ENCODE results near the gene GNA14. TPM values are rescaled to one million over a fixed set of nuclear protein-coding genes. Genes with fewer than 3 reads are reported as not detected.

The GNA14 gene
- total RNA-seq, 1 experiment from 2014 or later: 1.3 TPM

GRCh38 chr9:77512876-77513275, 135.2 kb downstream of the GNA14 start:
- no peak for DNase-seq
- Histone ChIP-seq H3K36me3 (ENCODE audit: low read depth) (no peaks in the 10 kb centered on the region), H3K27me3 (ENCODE audit: insufficient read depth, low read depth) (no peaks in the 10 kb centered on the region), H3K9me3 (ENCODE audit: insufficient read depth, low read depth) (no peaks in the 10 kb centered on the region), H3K27ac (no peak overlapping the region), H3K4me2 (no peak overlapping the region), H4K20me1 (ENCODE audit: insufficient read depth) (no peaks in the 10 kb centered on the region), H3K9me2 (ENCODE audit: insufficient read depth) (no peaks in the 10 kb centered on the region), H2AFZ (no peak overlapping the region), H3F3A (ENCODE audit: insufficient read depth, low read depth) (no peaks in the 10 kb centered on the region), H3K79me2 (ENCODE audit: low read depth) (no peaks in the 10 kb centered on the region), H3K4me1 (replicated peaks; ENCODE audit: insufficient read depth) (no peaks in the 10 kb centered on the region; the same call in 1 of the 2 replicates), H3K4me3 (no peak overlapping the region)
- ChIA-PET POLR2A (ENCODE audit: unreplicated experiment) (no interaction called here), CTCF (no interaction called here)
- TF ChIP-seq CTCF (conservative IDR thresholded peaks at IDR 0.05): no peak
- no peak for TF ChIP-seq EZH2 (IDR thresholded peaks at IDR 0.05; ENCODE audit: low read depth)
- BruUV-seq (replicated peaks): no TSS peak
- intact Hi-C loops (cut with micrococcal nuclease; ENCODE audit: unreplicated experiment): no loop called here

DNA sequence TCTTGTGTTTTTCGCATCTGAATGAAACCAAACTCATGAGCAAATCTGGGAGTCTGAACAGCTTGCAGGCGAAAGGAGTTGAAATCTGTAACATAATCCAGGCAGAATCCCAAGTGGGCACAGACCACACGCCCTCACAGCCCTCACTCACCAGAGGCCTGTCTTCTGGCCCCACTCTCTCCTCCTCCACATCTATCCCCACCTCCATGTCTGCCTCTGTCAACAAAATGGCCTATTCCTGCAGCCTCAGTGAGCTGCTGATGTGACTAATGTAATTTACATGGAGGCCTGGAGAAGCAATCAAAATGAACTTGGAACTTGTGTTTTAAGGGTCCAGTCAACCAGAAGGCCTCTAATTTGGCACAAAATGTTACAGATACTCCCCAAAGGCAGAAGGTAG, 136.6 kb downstream of the GNA14 start:
- intact Hi-C loops (cut with micrococcal nuclease; ENCODE audit: unreplicated experiment): no loop called here
- no peaks in the 10 kb centered on the region for H3K36me3 ChIP-seq (ENCODE audit: low read depth)
- no peak overlapping the region for H2AFZ ChIP-seq
- no peaks in the 10 kb centered on the region for H3K27me3 ChIP-seq (ENCODE audit: insufficient read depth, low read depth)
- no peaks in the 10 kb centered on the region; the same call in 1 of the 2 replicates for H3K4me1 ChIP-seq (replicated peaks; ENCODE audit: insufficient read depth)
- H3K79me2 ChIP-seq (ENCODE audit: low read depth): no peaks in the 10 kb centered on the region
- H3K27ac ChIP-seq: no peak overlapping the region
- H3K9me2 ChIP-seq (ENCODE audit: insufficient read depth): no peaks in the 10 kb centered on the region
- no peak overlapping the region for H3K4me3 ChIP-seq
- TF ChIP-seq EZH2 (IDR thresholded peaks at IDR 0.05; ENCODE audit: low read depth) (no peak), CTCF (conservative IDR thresholded peaks at IDR 0.05) (no peak)
- no peaks in the 10 kb centered on the region for H3K9me3 ChIP-seq (ENCODE audit: insufficient read depth, low read depth)
- H3K4me2 ChIP-seq: no peak overlapping the region
- ChIA-PET POLR2A (ENCODE audit: unreplicated experiment) (no interaction called here), CTCF (no interaction called here)
- no peaks in the 10 kb centered on the region for H4K20me1 ChIP-seq (ENCODE audit: insufficient read depth)
- no TSS peak for BruUV-seq (replicated peaks)
- DNase-seq: no peak
- no peaks in the 10 kb centered on the region for H3F3A ChIP-seq (ENCODE audit: insufficient read depth, low read depth)

DNA sequence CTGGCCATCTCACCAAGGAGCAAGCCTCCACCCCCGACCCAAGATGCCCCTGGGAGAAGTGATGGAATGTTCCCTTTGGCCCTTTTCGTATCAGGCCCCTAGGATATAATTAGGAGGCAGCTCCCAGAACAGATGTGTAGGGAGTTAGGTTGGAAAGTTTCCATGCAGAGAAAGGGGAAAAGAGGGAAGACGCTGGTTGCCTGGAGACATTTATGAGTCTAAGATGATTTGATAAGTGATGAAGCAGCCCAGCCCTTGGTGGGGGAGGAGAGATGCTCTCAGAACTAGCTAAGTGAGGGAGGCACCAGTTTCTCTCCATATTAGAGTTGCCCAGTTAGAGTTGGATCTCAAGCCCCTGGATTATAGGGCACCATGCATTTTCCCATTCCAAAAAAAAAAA, 137.5 kb downstream of the GNA14 start:
- H3K36me3 ChIP-seq (ENCODE audit: low read depth): no peaks in the 10 kb centered on the region
- no peaks in the 10 kb centered on the region for H3K79me2 ChIP-seq (ENCODE audit: low read depth)
- no peaks in the 10 kb centered on the region; the same call in 1 of the 2 replicates for H3K4me1 ChIP-seq (replicated peaks; ENCODE audit: insufficient read depth)
- no peaks in the 10 kb centered on the region for H3F3A ChIP-seq (ENCODE audit: insufficient read depth, low read depth)
- no peak overlapping the region for H3K4me3 ChIP-seq
- TF ChIP-seq CTCF (conservative IDR thresholded peaks at IDR 0.05) (no peak), EZH2 (IDR thresholded peaks at IDR 0.05; ENCODE audit: low read depth) (no peak)
- intact Hi-C loops (cut with micrococcal nuclease; ENCODE audit: unreplicated experiment): no loop called here
- no peak overlapping the region for H2AFZ ChIP-seq
- no peaks in the 10 kb centered on the region for H4K20me1 ChIP-seq (ENCODE audit: insufficient read depth)
- no peak overlapping the region for H3K4me2 ChIP-seq
- H3K27ac ChIP-seq: no peak overlapping the region
- BruUV-seq (replicated peaks): no TSS peak
- ChIA-PET POLR2A (ENCODE audit: unreplicated experiment) (interaction anchor here (0.7 kb wide), 1 partner anchor 13 kb away, joined by 3 read pairs; no protein-coding TSS in a partner anchor), CTCF (no interaction called here)
- H3K27me3 ChIP-seq (ENCODE audit: insufficient read depth, low read depth): no peaks in the 10 kb centered on the region
- no peaks in the 10 kb centered on the region for H3K9me2 ChIP-seq (ENCODE audit: insufficient read depth)
- DNase-seq: no peak
- H3K9me3 ChIP-seq (ENCODE audit: insufficient read depth, low read depth): no peaks in the 10 kb centered on the region

Data from PC-9 (cell line).